Ascending aorta (tissue), 2 donors: ENCODE results near the gene LHFPL3. TPM values are rescaled to one million over a fixed set of nuclear protein-coding genes. Genes with fewer than 3 reads are reported as not detected.

Experiments
- DNase-seq, 2 donors: peaks; one replicate each; pipeline ENCODE4 v3.0.0-alpha.2; 2019; ENCODE audit warnings: low spot score in 2 of 2
- H3K27ac ChIP-seq, 2 donors: fragments of 200-600 bp; sonication (generic); one replicate each; pipeline ENCODE4 v1.5.1; 2016 to 2017; ENCODE audit warnings: mild to moderate bottlenecking in 1 of 2
- H3K27me3 ChIP-seq: fragments of 200-600 bp; sonication (generic); one replicate; pipeline ENCODE4 v1.5.1; 2017
- H3K36me3 ChIP-seq, 2 donors: fragments of 200-600 bp; sonication (generic); one replicate each; pipeline ENCODE4 v1.5.1; 2016
- H3K4me1 ChIP-seq, 2 donors: fragments of 200-600 bp; sonication (generic); one replicate each; pipeline ENCODE4 v1.5.1; 2016 to 2017; ENCODE audit warnings: mild to moderate bottlenecking in 1 of 2
- H3K4me3 ChIP-seq, 2 donors: fragments of 200-600 bp; sonication (generic); one replicate each; pipeline ENCODE4 v1.5.1; 2016 to 2017; ENCODE audit warnings: mild to moderate bottlenecking in 1 of 2
- H3K9me3 ChIP-seq, 2 donors: fragments of 200-600 bp; sonication (generic); one replicate each; pipeline ENCODE4 v1.5.1; 2016
- intact Hi-C: fragments of 100-400 bp; cut with DNase I; formaldehyde crosslinking; loops from one replicate; pipeline ENCODE4 v1.15.1; 2023
- total RNA-seq: library from RNA; depleted of rRNA; stranded (reverse); fragments of >200 nt; gene quantifications from one replicate; pipeline ENCODE4 v1.1.0, GENCODE V29; 2016
- TF ChIP-seq, protein P1 (sequence below), 3 experiments: fragments of 200-600 bp in 2 of 3; fragments of 450-650 bp in 1 of 3; sonication (generic) in 2 of 3; IDR thresholded peaks; one replicate each; pipeline ENCODE4 v1.5.1; 2016 to 2019; ENCODE audit warnings: antibody characterized with exemption in 3 of 3, mild to moderate bottlenecking in 1 of 3, moderate library complexity in 1 of 3

LHFPL3 gene
- total RNA-seq, 1 donor from 2014 or later = not detected

DNA sequence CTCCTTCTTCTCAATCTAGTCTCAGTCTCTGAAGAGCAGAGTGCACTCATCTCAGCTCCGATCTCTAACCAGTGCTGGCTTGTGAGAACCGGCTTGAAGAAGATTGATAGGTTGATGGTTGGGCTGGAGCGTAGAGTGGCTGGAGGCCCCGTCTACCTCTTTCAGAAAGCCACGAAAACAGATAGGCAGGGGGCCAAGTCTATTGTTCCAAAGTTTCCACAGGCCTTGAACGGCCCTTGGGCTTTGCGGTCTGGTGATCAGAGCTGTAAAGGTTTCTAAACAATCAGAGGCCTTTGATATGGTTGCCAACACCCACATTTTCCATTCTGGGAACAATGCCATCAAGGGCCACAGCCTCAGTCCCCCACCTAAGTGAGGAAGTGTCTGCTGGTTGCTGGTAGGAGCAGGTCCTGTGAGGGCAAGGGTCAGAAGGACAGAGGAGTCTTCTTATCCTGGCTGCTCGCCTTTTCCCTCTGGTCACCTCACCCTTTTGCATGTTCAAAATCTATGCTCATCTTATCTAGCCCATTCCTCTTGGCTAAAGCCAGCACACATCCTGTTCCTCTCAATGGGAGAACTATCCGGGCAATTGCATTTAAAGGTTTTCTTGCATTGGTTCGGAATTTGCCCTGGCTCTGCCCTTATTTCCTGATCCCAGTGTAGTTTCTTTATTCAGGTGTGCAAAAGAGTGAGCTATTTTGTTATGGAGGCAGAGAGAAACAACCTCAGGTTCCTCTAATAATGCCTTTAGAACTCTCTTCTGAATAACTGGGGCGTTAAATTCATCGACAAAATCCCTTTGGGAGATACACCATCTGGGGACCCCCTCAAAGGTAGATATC is 615.3 kb downstream of the LHFPL3 start:
- peak overlapping the region; percentile 91 to 95 for H3K27ac ChIP-seq
- H3K27me3 ChIP-seq = no peaks in the 10 kb centered on the region
- no peak overlapping the region for H3K4me3 ChIP-seq
- peak in 1 of 2 donors; percentile 75 for DNase-seq
- no peaks in the 10 kb centered on the region for H3K9me3 ChIP-seq
- intact Hi-C loops = loop anchor here (2.0 kb wide), 2 partner anchors 21 to 35 kb away; no protein-coding TSS in a partner anchor
- TF ChIP-seq, protein P1, sequence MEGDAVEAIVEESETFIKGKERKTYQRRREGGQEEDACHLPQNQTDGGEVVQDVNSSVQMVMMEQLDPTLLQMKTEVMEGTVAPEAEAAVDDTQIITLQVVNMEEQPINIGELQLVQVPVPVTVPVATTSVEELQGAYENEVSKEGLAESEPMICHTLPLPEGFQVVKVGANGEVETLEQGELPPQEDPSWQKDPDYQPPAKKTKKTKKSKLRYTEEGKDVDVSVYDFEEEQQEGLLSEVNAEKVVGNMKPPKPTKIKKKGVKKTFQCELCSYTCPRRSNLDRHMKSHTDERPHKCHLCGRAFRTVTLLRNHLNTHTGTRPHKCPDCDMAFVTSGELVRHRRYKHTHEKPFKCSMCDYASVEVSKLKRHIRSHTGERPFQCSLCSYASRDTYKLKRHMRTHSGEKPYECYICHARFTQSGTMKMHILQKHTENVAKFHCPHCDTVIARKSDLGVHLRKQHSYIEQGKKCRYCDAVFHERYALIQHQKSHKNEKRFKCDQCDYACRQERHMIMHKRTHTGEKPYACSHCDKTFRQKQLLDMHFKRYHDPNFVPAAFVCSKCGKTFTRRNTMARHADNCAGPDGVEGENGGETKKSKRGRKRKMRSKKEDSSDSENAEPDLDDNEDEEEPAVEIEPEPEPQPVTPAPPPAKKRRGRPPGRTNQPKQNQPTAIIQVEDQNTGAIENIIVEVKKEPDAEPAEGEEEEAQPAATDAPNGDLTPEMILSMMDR (IDR thresholded peaks at IDR 0.05) = no peak
- H3K36me3 ChIP-seq = no peaks in the 10 kb centered on the region
- peaks cover 7 to 28% of the 10 kb centered on the region in 2 donors for H3K4me1 ChIP-seq

DNA sequence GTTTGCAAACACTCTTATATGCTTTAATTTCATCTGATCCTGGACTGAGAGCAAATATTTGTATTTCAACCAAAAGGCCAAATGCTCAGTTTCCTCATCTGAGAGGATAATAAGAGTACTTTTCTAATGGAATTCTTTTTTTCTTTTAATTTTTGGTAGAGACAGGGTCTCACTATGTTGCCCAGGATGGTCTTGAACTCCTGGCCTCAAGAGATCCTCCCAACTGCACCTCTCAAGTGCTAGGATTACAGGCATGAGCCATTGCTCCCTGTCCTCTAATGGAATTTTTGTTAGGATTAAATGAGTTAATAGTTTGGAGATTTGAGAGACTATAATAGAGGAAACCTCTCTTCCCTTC is 617.2 kb downstream of the LHFPL3 start:
- peak overlapping the region in 1 of 2 donors; percentile 5 for H3K4me3 ChIP-seq
- intact Hi-C loops = loop anchor here (1.0 to 2.0 kb wide), 3 partner anchors 23 to 67 kb away; no protein-coding TSS in a partner anchor
- H3K36me3 ChIP-seq = no peaks in the 10 kb centered on the region
- peak overlapping the region; percentile 91 to 95 for H3K27ac ChIP-seq
- peaks cover 7 to 30% of the 10 kb centered on the region in 2 donors for H3K4me1 ChIP-seq
- no peak for DNase-seq
- no peaks in the 10 kb centered on the region for H3K27me3 ChIP-seq
- no peaks in the 10 kb centered on the region for H3K9me3 ChIP-seq
- TF ChIP-seq, protein P1 (IDR thresholded peaks at IDR 0.05) = no peak

DNA sequence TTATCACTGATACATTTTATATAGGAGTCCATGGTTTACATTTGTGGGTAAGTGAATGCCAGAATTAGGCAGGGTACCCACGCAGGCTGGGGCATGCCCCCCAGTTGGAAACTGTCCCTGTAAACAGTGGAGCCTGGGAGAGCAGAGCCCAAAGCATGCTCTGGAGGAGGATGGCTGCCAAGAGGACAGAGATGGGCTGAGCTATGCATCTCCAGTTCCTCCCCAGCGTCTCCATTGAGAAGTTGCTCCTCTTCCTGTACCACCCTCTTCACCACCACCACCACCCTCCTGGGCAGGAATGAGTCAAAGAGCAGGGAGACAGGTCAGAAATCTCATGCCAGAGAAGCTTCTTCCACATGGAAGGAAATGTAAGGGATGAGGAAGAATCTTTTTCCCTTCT is 617.9 kb downstream of the LHFPL3 start:
- no peaks in the 10 kb centered on the region for H3K9me3 ChIP-seq
- H3K4me1 ChIP-seq = peaks cover 7 to 34% of the 10 kb centered on the region in 2 donors
- TF ChIP-seq, protein P1 (IDR thresholded peaks at IDR 0.05) = no peak
- H3K4me3 ChIP-seq = no peak overlapping the region
- H3K27me3 ChIP-seq = no peaks in the 10 kb centered on the region
- H3K36me3 ChIP-seq = no peaks in the 10 kb centered on the region
- intact Hi-C loops = no loop called here
- no peak for DNase-seq
- H3K27ac ChIP-seq = peak overlapping the region; percentile 91 to 95

DNA sequence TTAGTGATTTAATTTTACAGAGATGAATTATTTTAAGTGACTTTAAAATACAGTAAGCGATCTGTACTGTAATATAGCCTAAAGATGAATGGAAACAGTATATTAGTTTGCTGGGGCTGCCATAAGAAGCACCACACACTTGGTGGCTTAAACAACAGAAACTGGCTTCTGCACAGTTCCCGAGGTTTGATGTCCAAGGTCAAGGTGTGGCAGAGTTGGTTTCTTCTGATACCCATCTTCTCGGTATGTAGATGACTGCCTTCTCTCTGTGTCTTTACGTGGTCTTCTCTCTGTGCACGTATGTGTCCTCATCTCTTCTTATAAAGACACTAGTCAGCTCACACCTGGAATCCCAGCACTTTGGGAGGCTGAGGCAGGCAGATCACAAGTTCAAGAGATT is 621.6 kb downstream of the LHFPL3 start:
- H3K4me1 ChIP-seq = peaks cover 7 to 26% of the 10 kb centered on the region in 2 donors
- intact Hi-C loops = no loop called here
- no peaks in the 10 kb centered on the region for H3K27me3 ChIP-seq
- TF ChIP-seq, protein P1 (IDR thresholded peaks at IDR 0.05) = no peak
- peak overlapping the region; percentile 76 to 80 for H3K27ac ChIP-seq
- no peak for DNase-seq
- H3K36me3 ChIP-seq = no peaks in the 10 kb centered on the region
- H3K4me3 ChIP-seq = no peak overlapping the region
- H3K9me3 ChIP-seq = no peaks in the 10 kb centered on the region

DNA sequence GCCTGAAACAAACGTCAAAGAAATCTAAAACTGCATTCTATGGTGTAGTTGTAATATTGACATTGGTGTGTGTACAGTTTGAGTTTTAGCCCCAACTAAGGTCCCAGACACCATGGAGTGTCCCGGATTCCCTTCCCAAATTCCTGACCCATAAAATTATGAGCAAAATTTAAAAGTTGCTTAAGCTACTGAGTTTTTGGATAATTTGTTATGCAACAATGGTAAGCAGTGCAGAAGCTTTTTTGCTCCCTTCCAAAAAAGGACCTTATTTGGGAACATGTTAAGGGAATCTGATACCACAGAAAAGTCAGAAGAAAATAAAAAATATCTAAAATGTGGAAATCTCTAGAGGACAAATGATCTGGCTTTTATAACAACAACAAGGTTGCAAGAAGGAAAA is 622.4 kb downstream of the LHFPL3 start:
- no peak for DNase-seq
- no peaks in the 10 kb centered on the region for H3K36me3 ChIP-seq
- peaks cover 2 to 22% of the 10 kb centered on the region in 2 donors for H3K4me1 ChIP-seq
- intact Hi-C loops = no loop called here
- no peaks in the 10 kb centered on the region for H3K27me3 ChIP-seq
- H3K9me3 ChIP-seq = no peaks in the 10 kb centered on the region
- TF ChIP-seq, protein P1 (IDR thresholded peaks at IDR 0.05) = no peak
- H3K4me3 ChIP-seq = no peak overlapping the region
- H3K27ac ChIP-seq = peak overlapping the region; percentile 76 to 80
